GM12801 (cell line): ENCODE results near the gene DLEC1.

Experiments
- CTCF ChIP-seq: IDR thresholded peaks from one replicate; pipeline ENCODE4 v1.5.1; 2011; ENCODE audit warnings: control low read depth; ENCODE audit not compliant: insufficient read length; ENCODE audit errors: extremely low read depth

The DLEC1 gene

GRCh38 chr3:38059148-38059547, 20.1 kb downstream of the DLEC1 start:
- no peak for TF ChIP-seq CTCF

GRCh38 chr3:38059591-38059990, 20.6 kb downstream of the DLEC1 start:
- TF ChIP-seq CTCF = no peak

GRCh38 chr3:38062809-38063208, 23.8 kb downstream of the DLEC1 start:
- no peak for TF ChIP-seq CTCF

- no peak for TF ChIP-seq CTCF
Measured at GRCh38 chr3:38067508-38068233, 28.7 kb downstream of the DLEC1 start.

GRCh38 chr3:38070013-38070412, 31.0 kb downstream of the DLEC1 start:
- no peak for TF ChIP-seq CTCF

- no peak for TF ChIP-seq CTCF
Measured at GRCh38 chr3:38083871-38084333, 44.9 kb downstream of the DLEC1 start.

- TF ChIP-seq CTCF = no peak
Measured at GRCh38 chr3:38084334-38085310, 45.6 kb downstream of the DLEC1 start.
